Heart right ventricle (tissue), 16 donors: ENCODE measurements around the gene ROR2. TPM values are rescaled to one million over a fixed set of nuclear protein-coding genes. Genes with fewer than 3 reads are reported as not detected.

Experiments used
- ATAC-seq, 8 donors: fragments of 200-7000 bp; cut with Tn5 transposase; one replicate each; pipeline ENCODE4 v1.9.1; 2020; ENCODE audit warnings: mild to moderate bottlenecking in 8 of 8, moderate library complexity in 8 of 8, moderate number of reproducible peaks in 1 of 8
- DNase-seq, 2 donors: peaks; one replicate each; pipeline ENCODE4 v3.0.0-alpha.2; 2020
- H3K27ac ChIP-seq, 10 donors: fragments of 200-600 bp; sonication (generic) in 2 of 10; one replicate each; pipeline versions ENCODE4 v1.5.0 to v1.8.0; 2020 to 2022; ENCODE audit warnings: mild to moderate bottlenecking in 3 of 10
- H3K27me3 ChIP-seq, 7 donors: fragments of 200-600 bp; one replicate each; pipeline ENCODE4 v1.8.0; 2021 to 2022; ENCODE audit warnings: mild to moderate bottlenecking in 2 of 7
- H3K36me3 ChIP-seq, 9 donors: fragments of 200-600 bp; sonication (generic) in 1 of 9; one replicate each; pipeline versions ENCODE4 v1.5.0 to v1.8.0; 2020 to 2022; ENCODE audit warnings: mild to moderate bottlenecking in 2 of 9
- H3K4me1 ChIP-seq, 9 donors: fragments of 200-600 bp; sonication (generic) in 1 of 9; one replicate each; pipeline versions ENCODE4 v1.5.0 to v1.8.0; 2020 to 2022; ENCODE audit warnings: mild to moderate bottlenecking in 4 of 9
- H3K4me3 ChIP-seq, 10 donors: fragments of 200-600 bp; sonication (generic) in 2 of 10; one replicate each; pipeline versions ENCODE4 v1.5.0 to v1.8.0; 2020 to 2022; ENCODE audit warnings: mild to moderate bottlenecking in 7 of 10, moderate library complexity in 2 of 10
- H3K9me3 ChIP-seq, 11 donors: fragments of 200-600 bp in 10 of 11; sonication (generic) in 2 of 11; one replicate each; pipeline versions ENCODE4 v1.5.0 to v1.8.0; 2013 to 2022; ENCODE audit warnings: mild to moderate bottlenecking in 2 of 11, control low read depth in 1 of 11, moderate library complexity in 1 of 11
- WGBS, 2 donors: extraction: QIAGEN DNeasy Blood & Tissue Kit; methylation state at CpG; one replicate each; pipeline ENCODE4 v1.1.7; 2013; ENCODE audit warnings: inconsistent platforms in 1 of 2; 5-methylcytosine and 5-hydroxymethylcytosine counted together
- intact Hi-C, 10 donors: fragments of 100-400 bp; cut with DNase I; formaldehyde crosslinking; loops; one replicate each; pipeline versions ENCODE4 v1.11.1 to v1.14.2; 2022
- polyA plus RNA-seq, 2 donors: library from polyadenylated mRNA; stranded (reverse); fragments of 200-250 nt; gene quantifications; one replicate each; pipeline ENCODE4 v1.2.3, GENCODE V29; 2013
- total RNA-seq, 10 donors: library from RNA; stranded (reverse); fragmentation: NEBNext Ultra II Directional in 3 of 10; extraction: Animal tissue kit (Norgen Biotek cat#: 25700) in 3 of 10; gene quantifications; one replicate each; pipeline versions ENCODE4 v1.2.1 to v1.2.4, GENCODE V29; 2021 to 2023
- TF ChIP-seq, protein P1 (sequence below), 9 donors: fragments of 200-600 bp; sonication (generic) in 2 of 9; IDR thresholded peaks; one replicate each; pipeline versions ENCODE4 v1.5.0 to v1.8.0; 2021 to 2022; ENCODE audit warnings: antibody characterized with exemption in 9 of 9, mild to moderate bottlenecking in 5 of 9, moderate library complexity in 1 of 9
- donor health status: Arrhythmogenic right ventricular cardiomyopathy.
- donor health status: ischemic (EF 13 %, LVEDD 7.1; RV severe dilation, severe dysfunction).
- donor health status: healthy with polysubstance abuse.
- donor health status: DM: no; HTN: yes; CAD: no.
- donor health status: DM: no; HTN: no; CAD: no.
- donor health status: ischemic (EF 25% LVEDD 6.9; RV normal size, moderate dysfunction).
- donor health status: ischemic (EF 25% LVEDD 5.7; RV mildly dilated, moderate dysfunction).
- donor health status: healthy.
- donor health status: DM: yes; HTN: yes; CAD: no.
- donor health status: Ischemic cardiomyopathy.
- donor health status: ischemic (EF 35%, LVEDD 5.7; RV mildly dilated, moderate dysfunction).
- donor health status: nonischemic (EF 11% LVEDD 7.7; RV severe dilation, severe dysfunction).
- donor health status: DM: yes; HTN: yes; CAD: no.
- donor health status: PGD.
- donor health status: ischemic (EF 29% LVEDD 5.4; RV normal size, mild dysfunction).
- donor health status: nonischemic (EF 23%, LVEDD 6.1; RV moderate dilation, normal function).

ROR2 gene
- total and polyA plus RNA-seq, 12 donors = 0.11 to 1.4 (median 0.47) TPM

DNA sequence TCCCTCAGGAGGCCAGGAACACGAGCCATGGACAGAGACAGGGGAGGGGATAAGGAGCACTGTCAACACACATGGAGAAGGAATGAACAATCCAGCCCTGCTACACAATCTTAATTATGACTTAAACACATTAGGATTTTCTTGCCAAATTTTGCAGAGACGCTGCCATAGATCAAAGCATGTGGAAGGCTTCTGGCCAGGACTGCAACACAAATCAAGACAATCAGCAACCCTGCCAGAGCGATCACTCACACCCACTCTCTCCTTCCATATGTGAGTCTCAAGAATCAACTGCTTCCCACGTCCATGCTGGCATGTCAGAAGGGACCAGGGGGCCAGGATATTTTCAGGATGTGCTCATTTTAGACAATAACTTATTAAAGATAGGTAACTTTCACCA is 85.6 kb downstream of the ROR2 start:
- no peaks in the 10 kb centered on the region for H3K36me3 ChIP-seq
- no peak for DNase-seq
- H3K4me3 ChIP-seq = no peak overlapping the region
- H3K27me3 ChIP-seq = peaks cover 0 to 13% (median 0%) of the 10 kb centered on the region in 7 donors
- H3K4me1 ChIP-seq = no peaks in the 10 kb centered on the region
- TF ChIP-seq, protein P1, sequence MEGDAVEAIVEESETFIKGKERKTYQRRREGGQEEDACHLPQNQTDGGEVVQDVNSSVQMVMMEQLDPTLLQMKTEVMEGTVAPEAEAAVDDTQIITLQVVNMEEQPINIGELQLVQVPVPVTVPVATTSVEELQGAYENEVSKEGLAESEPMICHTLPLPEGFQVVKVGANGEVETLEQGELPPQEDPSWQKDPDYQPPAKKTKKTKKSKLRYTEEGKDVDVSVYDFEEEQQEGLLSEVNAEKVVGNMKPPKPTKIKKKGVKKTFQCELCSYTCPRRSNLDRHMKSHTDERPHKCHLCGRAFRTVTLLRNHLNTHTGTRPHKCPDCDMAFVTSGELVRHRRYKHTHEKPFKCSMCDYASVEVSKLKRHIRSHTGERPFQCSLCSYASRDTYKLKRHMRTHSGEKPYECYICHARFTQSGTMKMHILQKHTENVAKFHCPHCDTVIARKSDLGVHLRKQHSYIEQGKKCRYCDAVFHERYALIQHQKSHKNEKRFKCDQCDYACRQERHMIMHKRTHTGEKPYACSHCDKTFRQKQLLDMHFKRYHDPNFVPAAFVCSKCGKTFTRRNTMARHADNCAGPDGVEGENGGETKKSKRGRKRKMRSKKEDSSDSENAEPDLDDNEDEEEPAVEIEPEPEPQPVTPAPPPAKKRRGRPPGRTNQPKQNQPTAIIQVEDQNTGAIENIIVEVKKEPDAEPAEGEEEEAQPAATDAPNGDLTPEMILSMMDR (IDR thresholded peaks at IDR 0.05) = no peak
- intact Hi-C loops = no loop called here
- ATAC-seq = no peak
- H3K27ac ChIP-seq = no peak overlapping the region
- 49 to 52% methylated on average over 4 of the region's 4 CpGs for WGBS, 2 donors
- H3K9me3 ChIP-seq = no peaks in the 10 kb centered on the region

GRCh38 chr9:91863469-91863868 is 86.6 kb downstream of the ROR2 start:
- Histone ChIP-seq H3K27ac (no peak overlapping the region), H3K4me1 (no peaks in the 10 kb centered on the region), H3K4me3 (no peak overlapping the region), H3K9me3 (no peaks in the 10 kb centered on the region), H3K27me3 (peaks cover 0 to 13% (median 0%) of the 10 kb centered on the region in 7 donors), H3K36me3 (no peaks in the 10 kb centered on the region)
- ATAC-seq (no peak), DNase-seq (no peak)
- TF ChIP-seq, protein P1 (IDR thresholded peaks at IDR 0.05) = no peak
- intact Hi-C loops = no loop called here
- 79 to 80% methylated on average over 4 of the region's 4 CpGs for WGBS, 2 donors

DNA sequence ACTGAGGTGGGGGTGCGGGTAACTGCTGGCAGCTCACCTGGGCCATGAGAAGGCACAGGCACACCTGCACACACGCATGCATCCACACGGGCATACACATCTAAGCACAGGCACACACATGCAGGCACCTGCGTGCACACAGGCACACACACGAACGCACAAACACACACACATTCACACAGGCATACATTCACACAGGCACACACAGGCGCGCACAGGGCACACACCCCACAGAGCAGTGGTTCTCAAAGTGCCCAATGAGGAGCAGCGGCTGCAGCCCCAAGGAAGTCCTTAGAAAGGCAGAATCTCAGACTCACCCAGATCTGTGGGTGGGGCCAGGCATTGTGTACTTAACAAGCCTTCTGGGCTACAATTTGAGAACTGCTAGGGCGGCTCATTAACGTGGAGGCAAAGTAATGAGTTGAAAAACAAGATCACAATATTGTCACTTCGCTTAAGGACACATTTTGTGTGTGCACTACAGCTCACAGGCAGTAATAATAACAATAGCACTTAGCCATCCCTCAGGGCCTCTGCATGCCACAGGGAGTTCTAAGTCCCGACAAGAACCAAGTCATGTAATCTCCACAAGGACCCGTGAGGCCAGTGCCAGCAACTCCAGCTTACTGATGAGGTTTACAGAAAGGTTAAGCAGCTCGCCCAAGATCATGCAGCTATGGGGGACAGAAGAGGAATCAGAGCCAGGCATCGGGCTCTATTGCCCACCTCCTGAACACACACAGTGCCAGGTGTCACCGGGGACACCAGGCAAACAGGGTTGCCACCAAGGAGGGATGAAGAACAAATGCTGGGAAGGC is 91.6 kb downstream of the ROR2 start:
- no peak for DNase-seq
- ATAC-seq = no peak
- Histone ChIP-seq H3K27me3 (no peaks in the 10 kb centered on the region), H3K4me3 (no peak overlapping the region), H3K36me3 (no peaks in the 10 kb centered on the region), H3K27ac (no peak overlapping the region), H3K9me3 (no peaks in the 10 kb centered on the region), H3K4me1 (no peaks in the 10 kb centered on the region)
- TF ChIP-seq, protein P1 (IDR thresholded peaks at IDR 0.05) = no peak
- 86% methylated on average over 17 of the region's 17 CpGs for WGBS, 2 donors
- intact Hi-C loops = no loop called here

DNA sequence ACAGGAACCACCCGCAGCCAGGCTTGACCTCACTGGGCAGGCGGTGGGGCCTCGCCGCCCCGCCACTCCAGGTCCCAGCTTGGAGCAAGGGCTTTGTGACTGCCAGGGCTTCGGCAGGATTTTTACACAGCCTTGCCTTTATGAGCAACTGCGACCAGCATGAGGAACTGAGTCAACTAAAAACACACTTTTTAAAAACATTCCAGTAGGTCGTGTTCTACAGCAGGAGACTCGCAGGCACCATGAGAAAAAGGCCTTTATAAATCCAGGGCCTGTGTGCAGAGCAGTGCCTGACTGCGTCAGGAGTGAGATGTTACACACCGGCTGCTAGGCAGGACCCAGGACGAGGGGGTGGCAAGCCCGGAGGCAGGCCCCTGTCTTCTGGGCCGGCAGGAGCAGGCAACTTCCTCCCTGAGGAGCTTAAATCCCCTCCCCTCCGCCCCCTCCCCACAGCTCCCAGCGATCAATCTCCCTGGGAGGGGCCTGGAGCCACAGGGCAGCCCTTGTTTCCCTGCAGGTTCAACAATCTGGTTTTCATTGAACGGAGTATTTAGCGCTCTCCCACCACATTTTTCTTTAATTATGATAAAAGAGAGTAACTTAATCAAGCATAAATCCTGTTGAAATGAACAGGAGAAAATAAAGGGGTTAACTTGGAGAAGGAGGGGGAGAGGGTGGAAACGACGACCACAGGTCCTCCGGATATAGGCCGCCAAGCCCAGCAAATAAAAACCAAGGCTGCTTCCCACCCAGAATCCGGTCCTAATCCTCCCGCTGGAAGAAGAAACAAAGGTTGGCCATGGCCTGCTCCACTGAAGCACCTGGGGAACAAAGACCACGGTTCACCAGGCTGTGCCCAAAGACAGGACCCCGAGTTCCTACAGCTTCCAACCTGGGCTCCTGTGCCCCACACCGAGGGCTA is 92.5 kb downstream of the ROR2 start:
- no peak overlapping the region for H3K27ac ChIP-seq
- ATAC-seq (no peak), DNase-seq (no peak)
- no peaks in the 10 kb centered on the region for H3K36me3 ChIP-seq
- H3K4me3 ChIP-seq = no peak overlapping the region
- H3K27me3 ChIP-seq = no peaks in the 10 kb centered on the region
- intact Hi-C loops = no loop called here
- TF ChIP-seq, protein P1 (IDR thresholded peaks at IDR 0.05) = no peak
- no peaks in the 10 kb centered on the region for H3K4me1 ChIP-seq
- 59 to 66% methylated on average over 27 of the region's 27 CpGs for WGBS, 2 donors
- no peaks in the 10 kb centered on the region for H3K9me3 ChIP-seq
